Thoracic aorta (tissue), 2 donors: ENCODE results near the gene MYO9A. TPM values are rescaled to one million over a fixed set of nuclear protein-coding genes. Genes with fewer than 3 reads are reported as not detected.

ENCODE experiments used
- ATAC-seq: fragments of 150-250 bp; one replicate; pipeline ENCODE4 v1.8.0; 2017; ENCODE audit warnings: low read depth; ENCODE audit not compliant: insufficient number of reproducible peaks, low FRiP score
- DNase-seq: peaks from one replicate; pipeline ENCODE4 v3.0.0-alpha.2; 2020; ENCODE audit warnings: low spot score
- H3K27ac ChIP-seq, 2 donors: fragments of 200-600 bp; sonication (generic); 1 replicate in 1 of 2; 2 replicates in 1 of 2; pipeline ENCODE4 v1.5.1; 2016; ENCODE audit warnings: mild to moderate bottlenecking in 2 of 2, moderate library complexity in 2 of 2
- H3K27me3 ChIP-seq: fragments of 200-600 bp; sonication (generic); replicated peaks from 2 replicates; pipeline ENCODE4 v1.6.0; 2016; ENCODE audit warnings: mild to moderate bottlenecking; ENCODE audit not compliant: insufficient read depth
- H3K36me3 ChIP-seq: fragments of 200-600 bp; sonication (generic); one replicate; pipeline ENCODE4 v1.5.1; 2016
- H3K4me1 ChIP-seq, 2 donors: fragments of 200-600 bp; sonication (generic); 1 replicate in 1 of 2; 2 replicates in 1 of 2; pipeline versions ENCODE4 v1.5.1 to v1.6.0; 2016; ENCODE audit warnings: low read depth in 2 of 2, mild to moderate bottlenecking in 1 of 2; ENCODE audit not compliant: control insufficient read depth in 1 of 2
- H3K4me3 ChIP-seq: fragments of 200-600 bp; sonication (generic); 2 replicates; pipeline ENCODE4 v1.5.1; 2016; ENCODE audit warnings: mild to moderate bottlenecking
- H3K9me3 ChIP-seq: fragments of 200-600 bp; sonication (generic); 2 replicates; pipeline ENCODE4 v1.5.1; 2016
- CTCF ChIP-seq: fragments of 200-600 bp; sonication (generic); IDR thresholded peaks from one replicate; pipeline ENCODE4 v1.5.1; 2019; ENCODE audit warnings: antibody characterized with exemption
- total RNA-seq, 2 donors: library from RNA; depleted of rRNA; stranded (reverse); fragments of >200 nt; gene quantifications; one replicate each; pipeline versions ENCODE4 v1.1.0 to v1.2.3, GENCODE V29; 2016

Gene MYO9A
- total RNA-seq, 2 donors from 2014 or later: 48.2 to 57.4 TPM

GRCh38 chr15:72162569-72162968, 44.6 kb upstream of the MYO9A start:
- H3K9me3 ChIP-seq: no peaks in the 10 kb centered on the region
- H3K27ac ChIP-seq: no peak overlapping the region
- DNase-seq (no peak), ATAC-seq (no peak)
- no peaks in the 10 kb centered on the region for H3K36me3 ChIP-seq
- H3K27me3 ChIP-seq: no peaks in the 10 kb centered on the region
- no peaks in the 10 kb centered on the region for H3K4me1 ChIP-seq
- no peak for TF ChIP-seq CTCF
- H3K4me3 ChIP-seq: no peak overlapping the region

- DNase-seq: no peak
- no peak for ATAC-seq
- Histone ChIP-seq H3K4me1 (peaks cover 0 to under 1% of the 10 kb centered on the region in 2 donors), H3K9me3 (no peaks in the 10 kb centered on the region), H3K27me3 (no peaks in the 10 kb centered on the region), H3K4me3 (no peak overlapping the region), H3K27ac (no peak overlapping the region), H3K36me3 (no peaks in the 10 kb centered on the region)
- no peak for TF ChIP-seq CTCF
These were observed 43.6 kb upstream of the MYO9A start for GRCh38 chr15:72161361-72162132.

GRCh38 chr15:72160696-72161245, 42.8 kb upstream of the MYO9A start:
- DNase-seq (no peak), ATAC-seq (no peak)
- no peaks in the 10 kb centered on the region for H3K27me3 ChIP-seq
- no peaks in the 10 kb centered on the region for H3K9me3 ChIP-seq
- TF ChIP-seq CTCF: no peak
- H3K4me3 ChIP-seq: no peak overlapping the region
- peaks cover 0 to 5% of the 10 kb centered on the region in 2 donors for H3K4me1 ChIP-seq
- no peaks in the 10 kb centered on the region for H3K36me3 ChIP-seq
- no peak overlapping the region for H3K27ac ChIP-seq

GRCh38 chr15:72156928-72157327, 39.0 kb upstream of the MYO9A start:
- H3K4me1 ChIP-seq: peaks cover 0 to 24% of the 10 kb centered on the region in 2 donors
- no peak for TF ChIP-seq CTCF
- no peaks in the 10 kb centered on the region for H3K36me3 ChIP-seq
- DNase-seq (no peak), ATAC-seq (no peak)
- no peaks in the 10 kb centered on the region for H3K9me3 ChIP-seq
- H3K27me3 ChIP-seq: no peaks in the 10 kb centered on the region
- H3K4me3 ChIP-seq: no peak overlapping the region
- H3K27ac ChIP-seq: no peak overlapping the region

GRCh38 chr15:72155635-72156616, 38.0 kb upstream of the MYO9A start:
- H3K36me3 ChIP-seq: no peaks in the 10 kb centered on the region
- peak; percentile 79 for TF ChIP-seq CTCF
- peaks cover 0 to 24% of the 10 kb centered on the region in 2 donors for H3K4me1 ChIP-seq
- H3K4me3 ChIP-seq: peak overlapping the region; percentile 73
- ATAC-seq: peak; percentile 82
- peak; percentile 48 for DNase-seq
- H3K27ac ChIP-seq: peak overlapping the region; percentile 68 to 83
- H3K27me3 ChIP-seq: no peaks in the 10 kb centered on the region
- H3K9me3 ChIP-seq: no peaks in the 10 kb centered on the region
